GM19351 (cell line): Measurements from ENCODE around the gene HCK.

ENCODE experiments used
- ATAC-seq: cut with Tn5 transposase; IDR thresholded peaks from one replicate; pipeline ENCODE4 v1.9.1; 2021; ENCODE audit warnings: mild to moderate bottlenecking, moderate library complexity; ENCODE audit not compliant: unreplicated experiment

Gene HCK

DNA sequence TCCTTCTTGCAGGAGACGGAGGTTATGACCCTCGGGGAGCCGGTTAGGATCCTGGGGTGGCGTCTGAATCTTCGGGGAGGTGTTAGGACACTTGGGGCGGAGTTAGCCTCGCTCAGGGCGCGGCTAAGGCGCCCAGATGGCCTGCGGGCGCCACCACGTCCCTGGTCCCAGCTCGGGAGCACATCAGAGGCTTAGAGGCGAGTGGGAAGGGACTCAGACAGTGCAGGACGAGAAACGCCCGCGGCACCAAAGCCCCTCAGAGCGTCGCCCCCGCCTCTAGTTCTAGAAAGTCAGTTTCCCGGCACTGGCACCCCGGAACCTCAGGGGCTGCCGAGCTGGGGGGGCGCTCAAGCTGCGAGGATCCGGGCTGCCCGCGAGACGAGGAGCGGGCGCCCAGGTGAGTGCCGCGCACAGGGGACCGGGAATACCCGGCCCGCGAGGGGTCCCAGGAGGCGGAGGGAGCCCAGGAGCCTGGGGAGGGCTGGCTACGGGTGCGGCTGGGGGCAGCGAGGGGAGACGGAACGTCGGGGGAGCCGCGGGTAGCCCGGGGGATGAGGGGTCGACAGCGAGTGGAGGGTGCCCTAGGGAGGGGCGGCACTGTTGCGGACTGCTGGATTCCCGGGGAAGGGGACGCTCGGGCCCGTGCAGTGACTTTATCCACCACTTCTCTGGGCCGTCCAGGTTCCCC, at the start of gene HCK:
Gene HCK (plus strand): TSS at position 153 of the 688 bp plus-strand sequence.
- ATAC-seq, result peak; percentile 65

GRCh38 chr20:32003325-32003724, 48.7 kb upstream of the HCK start:
- ATAC-seq, result no peak

GRCh38 chr20:32004963-32005362, 47.1 kb upstream of the HCK start:
- no peak for ATAC-seq

- ATAC-seq, result no peak
These were observed 46.0 kb upstream of the HCK start for GRCh38 chr20:32006053-32006452.

DNA sequence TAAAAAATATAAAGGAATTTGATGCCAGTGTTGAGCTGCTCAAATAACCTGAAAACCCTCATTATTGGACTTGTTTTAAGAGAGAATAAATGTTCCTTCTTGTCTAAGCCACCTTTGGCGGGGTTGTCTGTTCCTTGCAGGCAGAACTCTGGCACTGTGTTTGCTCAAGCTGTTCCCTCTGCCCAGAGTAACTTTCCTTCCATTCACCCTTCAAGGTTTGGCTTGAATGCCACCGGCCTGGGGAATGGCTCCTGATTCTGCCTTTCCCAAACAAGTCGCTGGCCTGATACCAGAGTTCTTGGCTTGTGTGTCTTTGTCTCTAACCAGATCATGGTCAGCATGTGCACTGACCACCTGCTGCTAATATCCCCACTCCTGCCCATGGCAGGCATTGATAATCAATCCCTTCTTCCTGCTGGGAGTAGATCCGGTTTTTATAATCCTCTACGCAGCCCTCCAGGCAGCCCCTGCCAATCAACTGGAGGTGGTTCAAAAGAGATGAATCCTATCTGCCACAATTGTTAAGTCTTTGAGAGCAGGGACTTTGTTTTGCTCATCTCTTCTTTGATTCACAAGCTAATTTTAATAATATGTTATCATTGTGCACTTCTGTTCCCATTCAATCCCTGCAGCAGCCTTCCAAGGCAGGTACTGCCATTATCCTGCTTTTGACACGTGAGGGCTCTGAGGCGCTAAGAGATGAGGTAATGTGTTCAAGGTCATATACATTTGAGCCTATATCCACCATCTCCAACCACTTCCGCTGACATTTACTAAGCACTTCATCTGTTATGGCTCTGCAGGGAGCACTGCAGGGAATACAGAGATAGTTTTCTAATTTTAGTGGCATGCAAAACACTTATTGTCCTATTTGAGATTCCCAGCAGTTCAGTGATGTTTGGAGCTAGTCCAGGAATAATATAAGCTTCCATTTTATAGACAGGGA, 44.9 kb upstream of the HCK start:
- ATAC-seq, result no peak

GRCh38 chr20:32007787-32008616, 44.0 kb upstream of the HCK start:
- no peak for ATAC-seq

- ATAC-seq, result no peak
These were observed 42.5 kb upstream of the HCK start for GRCh38 chr20:32009564-32009963.

DNA sequence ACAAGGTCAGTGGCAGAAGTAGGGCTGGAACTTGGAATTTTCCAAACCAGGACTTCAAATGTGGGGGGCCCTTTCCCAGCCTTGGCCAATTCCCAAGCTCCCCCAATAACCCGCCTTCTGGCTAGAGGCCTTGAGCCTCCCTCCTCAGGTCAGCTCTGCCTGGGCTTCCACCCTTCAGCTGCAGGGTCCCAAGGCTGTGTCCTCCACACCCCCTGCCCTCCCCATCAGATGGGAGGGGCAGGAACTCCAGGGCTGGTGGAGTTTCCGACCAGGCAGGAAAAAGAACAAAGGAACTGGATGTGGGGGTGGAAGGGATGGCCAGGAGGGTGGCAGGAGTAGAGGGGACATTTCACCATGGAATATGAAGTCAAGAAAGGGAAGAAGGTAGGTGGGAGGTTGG, 41.9 kb upstream of the HCK start, which contains the start of gene CCM2L:
Gene CCM2L (plus strand): TSS at position 338 of the 400 bp plus-strand sequence. CDS start 17 bp downstream, at position 355.
- ATAC-seq, result no peak

DNA sequence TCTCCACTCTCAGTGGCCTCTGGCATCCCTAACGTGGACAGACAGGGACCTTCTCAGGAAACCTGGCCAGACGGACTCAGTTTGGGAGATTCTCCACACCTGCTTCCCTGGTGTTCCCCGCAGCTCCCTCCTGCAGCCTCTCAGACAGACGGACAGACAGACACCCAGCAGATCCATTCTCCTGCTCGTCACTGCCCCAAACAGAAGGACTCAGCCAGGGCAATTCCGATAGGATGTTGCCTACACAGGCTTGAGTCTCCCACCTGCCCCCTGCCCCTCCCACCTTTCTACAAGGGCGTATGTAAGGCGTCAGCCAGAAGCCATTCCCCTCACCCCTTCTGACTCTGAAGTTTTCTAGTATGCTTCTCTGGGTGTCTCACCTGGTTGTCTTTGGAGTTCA, 41.4 kb upstream of the HCK start:
- no peak for ATAC-seq

GRCh38 chr20:32012159-32012688, 39.8 kb upstream of the HCK start:
- ATAC-seq, result no peak

DNA sequence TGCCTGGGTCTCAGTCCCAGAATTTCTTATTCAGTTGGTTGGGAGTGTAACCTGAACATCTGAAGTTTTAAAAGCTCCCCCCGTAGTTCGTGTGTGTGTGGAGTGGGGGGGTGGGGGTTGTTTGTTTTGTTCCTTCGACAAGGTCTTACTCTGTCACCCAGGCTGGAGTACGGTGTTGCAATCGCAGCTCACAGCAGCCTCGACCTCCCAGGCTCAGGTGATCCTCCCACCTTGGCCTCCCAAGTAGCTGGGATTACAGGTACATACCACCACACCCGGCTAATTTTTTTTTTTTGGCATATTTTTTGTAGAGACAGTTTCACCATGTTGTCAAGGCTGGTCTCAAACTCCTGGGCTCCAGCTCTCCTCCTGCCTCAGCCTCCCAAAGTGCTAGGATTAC, 38.7 kb upstream of the HCK start:
- ATAC-seq, result no peak

DNA sequence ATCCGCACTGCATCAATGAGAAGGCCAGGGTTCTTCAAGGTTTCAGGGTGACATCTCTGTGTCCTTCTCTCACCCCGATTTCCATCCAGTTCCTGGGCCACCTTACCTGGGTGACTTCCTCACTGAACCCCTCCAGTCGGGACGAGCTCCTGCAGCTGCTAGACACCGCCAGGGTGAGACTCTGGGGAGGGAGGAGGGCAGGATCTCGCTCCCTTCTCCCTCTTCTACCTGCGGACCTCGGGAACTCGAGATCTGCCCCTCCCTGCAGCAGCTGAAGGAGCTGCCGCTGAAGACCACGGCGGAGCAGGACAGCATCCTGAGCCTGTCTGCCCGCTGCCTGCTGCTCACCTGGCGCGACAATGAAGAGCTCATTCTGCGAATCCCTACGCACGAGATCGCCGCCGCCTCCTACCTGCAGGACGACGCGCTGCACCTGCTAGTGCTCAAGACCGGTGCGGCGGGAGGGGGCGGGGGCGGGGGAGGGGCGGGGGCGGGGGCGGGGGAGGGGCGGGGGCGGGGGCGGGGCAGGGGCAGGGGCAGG, 34.3 kb upstream of the HCK start:
- no peak for ATAC-seq

DNA sequence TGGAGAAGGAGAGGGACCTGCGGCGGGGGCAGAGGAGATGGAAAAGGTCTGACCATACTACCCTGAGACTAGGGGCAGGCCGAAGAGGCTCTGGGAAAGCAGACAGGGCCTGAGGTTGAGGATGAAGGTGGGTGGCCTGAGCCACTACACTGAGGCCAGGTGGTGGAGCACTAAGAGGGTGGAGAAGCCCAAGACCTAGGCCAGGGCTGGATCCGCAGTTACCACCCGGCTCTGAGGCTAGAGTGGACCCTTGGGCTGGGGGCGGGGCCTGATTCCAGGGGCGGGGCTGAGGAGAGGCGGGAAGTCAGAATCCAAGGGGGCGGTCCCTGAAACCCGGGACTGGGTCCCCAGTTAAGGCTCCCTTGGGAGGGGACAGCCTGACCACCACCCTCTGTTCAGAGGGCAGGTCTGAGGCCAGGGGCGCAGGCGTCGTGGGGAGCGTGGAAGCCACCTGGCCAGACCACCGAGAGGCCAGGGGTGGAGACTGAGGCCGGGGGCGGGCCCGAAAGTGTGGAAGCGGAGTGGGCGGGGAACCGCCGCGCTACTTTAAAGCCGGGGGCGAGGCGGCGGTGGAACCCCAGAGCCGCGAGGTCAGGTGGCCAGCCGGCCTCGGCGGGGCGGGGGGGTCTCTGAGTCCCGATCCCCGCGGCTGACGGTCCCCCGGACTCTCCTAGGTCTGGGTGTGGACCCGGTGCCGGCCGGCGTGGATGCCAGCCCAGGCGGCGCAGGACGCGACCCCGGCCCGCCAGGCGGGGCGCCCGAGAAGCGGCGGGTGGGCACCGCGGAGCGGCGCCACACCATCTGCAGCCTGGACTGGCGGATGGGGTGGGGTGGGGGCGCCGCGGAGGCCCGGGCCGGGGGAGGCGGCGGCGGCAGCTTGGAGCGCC, 33.5 kb upstream of the HCK start:
- ATAC-seq, result peak; percentile 49

- no peak for ATAC-seq
These were observed 32.9 kb upstream of the HCK start for GRCh38 chr20:32019156-32019510.

GRCh38 chr20:32019563-32020463, 32.2 kb upstream of the HCK start:
- ATAC-seq, result no peak

GRCh38 chr20:32021091-32021490, 31.0 kb upstream of the HCK start:
- no peak for ATAC-seq

- ATAC-seq, result no peak
These were observed 27.3 kb upstream of the HCK start for GRCh38 chr20:32024683-32025295.

GRCh38 chr20:32027643-32028042, 24.4 kb upstream of the HCK start:
- no peak for ATAC-seq
